MM.1S (cell line): ENCODE results near the gene MAP3K3.

Experiments
- DNase-seq: peaks from one replicate; pipeline ENCODE4 v3.0.0-alpha.2; 2015
- H2AFZ ChIP-seq: fragments of 300-600 bp; sonication (generic); 2 replicates; pipeline ENCODE4 v1.6.0; 2016; ENCODE audit warnings: antibody characterized with exemption, low read length
- H3F3A ChIP-seq: fragments of 300-600 bp; sonication (generic); 2 replicates; pipeline ENCODE4 v1.6.1; 2016; ENCODE audit warnings: mild to moderate bottlenecking, antibody characterized with exemption, low read length, moderate library complexity, mixed read lengths; ENCODE audit not compliant: insufficient read depth
- H3K27ac ChIP-seq: fragments of 300-600 bp; sonication (generic); 2 replicates; pipeline ENCODE4 v1.5.1; 2016; ENCODE audit warnings: mild to moderate bottlenecking, low read length
- H3K27me3 ChIP-seq: fragments of 300-600 bp; sonication (generic); replicated peaks from 2 replicates; pipeline ENCODE4 v1.6.0; 2016; ENCODE audit warnings: low read length; ENCODE audit not compliant: insufficient read depth
- H3K36me3 ChIP-seq: fragments of 300-600 bp; sonication (generic); replicated peaks from 2 replicates; pipeline ENCODE4 v1.6.1; 2016; ENCODE audit warnings: mild to moderate bottlenecking, low read length, mixed read lengths; ENCODE audit not compliant: insufficient read depth
- H3K4me1 ChIP-seq: fragments of 300-600 bp; sonication (generic); 2 replicates; pipeline ENCODE4 v1.6.1; 2016; ENCODE audit warnings: low read length, mixed read lengths
- H3K4me2 ChIP-seq: fragments of 300-600 bp; sonication (generic); 2 replicates; pipeline ENCODE4 v1.6.0; 2016; ENCODE audit warnings: low read depth, low read length
- H3K4me3 ChIP-seq: fragments of 300-600 bp; sonication (generic); 2 replicates; pipeline ENCODE4 v1.5.1; 2016; ENCODE audit warnings: low read length, mixed read lengths
- H3K79me2 ChIP-seq: fragments of 300-600 bp; sonication (generic); 2 replicates; pipeline ENCODE4 v1.6.1; 2016; ENCODE audit warnings: mixed run types, low read length, mixed read lengths
- H3K9ac ChIP-seq: fragments of 300-600 bp; sonication (generic); 2 replicates; pipeline ENCODE4 v1.6.1; 2016; ENCODE audit warnings: low read length, mixed read lengths
- H3K9me2 ChIP-seq: fragments of 300-600 bp; sonication (generic); replicated peaks from 2 replicates; pipeline ENCODE4 v1.6.1; 2016; ENCODE audit warnings: mild to moderate bottlenecking, low read length, mixed read lengths; ENCODE audit not compliant: insufficient read depth
- H3K9me3 ChIP-seq: fragments of 300-600 bp; sonication (generic); replicated peaks from 2 replicates; pipeline ENCODE4 v1.6.1; 2016; ENCODE audit warnings: mild to moderate bottlenecking, low read length, mixed read lengths; ENCODE audit not compliant: insufficient read depth
- H4K20me1 ChIP-seq: fragments of 300-600 bp; sonication (generic); 2 replicates; pipeline ENCODE4 v1.6.1; 2016; ENCODE audit warnings: mild to moderate bottlenecking, low read length, moderate library complexity, mixed read lengths; ENCODE audit not compliant: insufficient read depth
- EZH2 ChIP-seq: fragments of 300-600 bp; sonication (generic); optimal IDR thresholded peaks from 2 replicates; pipeline ENCODE3; 2017; ENCODE audit warnings: low read depth, mild to moderate bottlenecking, antibody characterized with exemption, low read length, mixed read lengths
- EZH2phosphoT487 ChIP-seq: fragments of 300-600 bp; sonication (generic); IDR thresholded peaks from 2 replicates; pipeline ENCODE4 v1.6.1; 2018; ENCODE audit warnings: antibody characterized with exemption, low read length
- TF ChIP-seq, protein P1 (sequence below): fragments of 300-600 bp; sonication (generic); IDR thresholded peaks from 2 replicates; pipeline ENCODE4 v1.5.1; 2016; ENCODE audit warnings: antibody characterized with exemption, low read length, mixed read lengths

Gene MAP3K3

DNA sequence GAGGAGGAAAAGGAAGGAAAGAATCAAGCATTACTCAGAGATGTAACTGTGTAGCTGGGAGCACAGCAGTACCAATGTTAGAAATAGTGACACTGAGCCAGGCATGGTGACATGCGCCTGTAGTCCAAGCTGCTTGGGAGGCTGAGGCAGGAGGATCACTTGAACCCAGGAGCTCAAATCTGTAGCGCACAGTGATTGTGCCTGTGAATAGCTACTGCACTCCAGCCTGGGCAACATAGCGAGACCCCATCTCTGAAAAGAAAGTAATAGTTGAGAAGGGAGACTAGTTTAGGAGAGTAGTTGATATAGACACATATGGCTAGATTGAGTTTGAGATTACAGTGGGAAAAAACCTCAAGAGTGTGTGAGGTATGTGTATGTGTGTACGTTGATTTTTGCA lies 17.8 kb downstream of the MAP3K3 start:
- Histone ChIP-seq H3K36me3 (no peaks in the 10 kb centered on the region; the same call in 1 of the 2 replicates), H3K9me2 (no peaks in the 10 kb centered on the region), H3K27ac (no peak overlapping the region), H3K27me3 (no peaks in the 10 kb centered on the region), H3K9ac (no peak overlapping the region), H3K9me3 (no peaks in the 10 kb centered on the region), H3F3A (no peaks in the 10 kb centered on the region; the same call in 1 of the 2 replicates), H3K79me2 (no peaks in the 10 kb centered on the region), H3K4me2 (no peak overlapping the region), H3K4me1 (no peaks in the 10 kb centered on the region), H2AFZ (no peak overlapping the region), H3K4me3 (no peak overlapping the region), H4K20me1 (no peaks in the 10 kb centered on the region)
- no peak for DNase-seq
- TF ChIP-seq, protein P1, sequence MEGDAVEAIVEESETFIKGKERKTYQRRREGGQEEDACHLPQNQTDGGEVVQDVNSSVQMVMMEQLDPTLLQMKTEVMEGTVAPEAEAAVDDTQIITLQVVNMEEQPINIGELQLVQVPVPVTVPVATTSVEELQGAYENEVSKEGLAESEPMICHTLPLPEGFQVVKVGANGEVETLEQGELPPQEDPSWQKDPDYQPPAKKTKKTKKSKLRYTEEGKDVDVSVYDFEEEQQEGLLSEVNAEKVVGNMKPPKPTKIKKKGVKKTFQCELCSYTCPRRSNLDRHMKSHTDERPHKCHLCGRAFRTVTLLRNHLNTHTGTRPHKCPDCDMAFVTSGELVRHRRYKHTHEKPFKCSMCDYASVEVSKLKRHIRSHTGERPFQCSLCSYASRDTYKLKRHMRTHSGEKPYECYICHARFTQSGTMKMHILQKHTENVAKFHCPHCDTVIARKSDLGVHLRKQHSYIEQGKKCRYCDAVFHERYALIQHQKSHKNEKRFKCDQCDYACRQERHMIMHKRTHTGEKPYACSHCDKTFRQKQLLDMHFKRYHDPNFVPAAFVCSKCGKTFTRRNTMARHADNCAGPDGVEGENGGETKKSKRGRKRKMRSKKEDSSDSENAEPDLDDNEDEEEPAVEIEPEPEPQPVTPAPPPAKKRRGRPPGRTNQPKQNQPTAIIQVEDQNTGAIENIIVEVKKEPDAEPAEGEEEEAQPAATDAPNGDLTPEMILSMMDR = no peak
- TF ChIP-seq EZH2phosphoT487 (no peak), EZH2 (no peak)

DNA sequence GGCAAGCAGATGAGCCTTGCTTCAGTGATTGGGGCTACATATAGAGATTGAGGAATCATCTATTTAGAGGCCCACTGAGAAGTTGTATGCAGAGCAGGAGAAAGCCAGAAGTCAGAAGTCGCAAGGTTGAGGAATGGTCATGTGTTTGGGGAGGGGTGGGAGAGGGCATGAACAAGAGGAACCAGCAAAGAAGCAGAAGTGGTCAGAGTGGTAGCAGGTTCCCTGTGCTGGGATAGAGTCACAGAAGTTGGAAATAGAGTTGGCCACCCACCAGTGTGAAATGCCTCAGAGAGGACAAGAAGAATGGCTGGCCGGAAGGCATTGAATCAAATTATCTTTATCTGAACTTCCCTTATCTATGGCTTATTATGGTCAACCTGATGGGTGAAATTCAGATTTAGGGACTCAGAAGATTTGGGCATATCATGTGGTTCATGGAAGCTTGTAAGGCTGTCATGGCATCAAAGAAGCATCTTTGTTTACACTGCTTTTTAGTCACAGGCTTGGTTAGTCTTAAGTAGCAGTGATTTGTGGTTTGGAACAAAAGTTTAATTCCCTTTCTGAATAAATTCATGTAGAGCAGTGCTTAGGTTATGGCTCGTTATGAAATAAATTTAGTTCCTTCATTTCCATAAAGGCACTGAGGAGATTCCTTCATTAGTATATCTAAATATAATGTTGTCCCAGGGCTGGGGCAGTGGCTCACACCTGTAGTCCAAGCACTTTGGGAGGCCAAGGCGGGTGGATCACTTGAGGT lies 19.7 kb downstream of the MAP3K3 start:
- no peak overlapping the region for H2AFZ ChIP-seq
- TF ChIP-seq EZH2 = no peak
- TF ChIP-seq, protein P1 = no peak
- no peak for TF ChIP-seq EZH2phosphoT487
- no peak overlapping the region for H3K9ac ChIP-seq
- no peak overlapping the region for H3K4me3 ChIP-seq
- H3K27ac ChIP-seq = no peak overlapping the region
- H4K20me1 ChIP-seq = no peaks in the 10 kb centered on the region
- peaks cover 14% of the 10 kb centered on the region for H3K4me1 ChIP-seq
- H3K27me3 ChIP-seq = no peaks in the 10 kb centered on the region
- no peaks in the 10 kb centered on the region for H3K9me2 ChIP-seq
- DNase-seq = no peak
- H3K79me2 ChIP-seq = no peaks in the 10 kb centered on the region
- H3K36me3 ChIP-seq = no peaks in the 10 kb centered on the region
- H3K4me2 ChIP-seq = no peak overlapping the region
- no peaks in the 10 kb centered on the region for H3K9me3 ChIP-seq
- peaks cover 3% of the 10 kb centered on the region for H3F3A ChIP-seq

DNA sequence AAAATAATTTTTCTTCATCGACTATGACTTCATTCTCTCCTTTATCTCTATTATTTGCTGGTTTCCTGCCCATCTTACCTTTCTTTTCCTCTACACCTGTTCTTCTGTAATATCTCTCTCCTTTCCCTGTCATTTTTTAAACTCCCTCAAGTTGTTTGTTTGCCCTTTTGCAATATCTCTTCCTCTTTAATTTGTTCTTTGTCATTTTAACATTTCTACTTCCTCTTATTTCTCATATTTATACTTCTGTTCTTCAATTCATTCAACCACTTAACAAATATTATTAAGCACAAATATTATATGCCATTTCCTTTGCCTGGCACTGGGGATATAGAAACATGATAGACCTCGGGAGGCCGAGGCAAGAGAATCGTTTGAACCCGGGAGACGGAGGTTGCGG lies 22.6 kb downstream of the MAP3K3 start:
- H3K27me3 ChIP-seq = no peaks in the 10 kb centered on the region
- H4K20me1 ChIP-seq = 0 out of 2 replicates have a peak, but pooled peaks cover 2% of the 10 kb centered on the region
- no peaks in the 10 kb centered on the region for H3K79me2 ChIP-seq
- H3K27ac ChIP-seq = no peak overlapping the region
- H3K4me1 ChIP-seq = peaks cover 22% of the 10 kb centered on the region
- no peaks in the 10 kb centered on the region for H3K9me2 ChIP-seq
- no peak overlapping the region for H3K9ac ChIP-seq
- no peak overlapping the region for H2AFZ ChIP-seq
- no peaks in the 10 kb centered on the region for H3K9me3 ChIP-seq
- TF ChIP-seq EZH2 (no peak), EZH2phosphoT487 (no peak)
- TF ChIP-seq, protein P1 = no peak
- no peak overlapping the region for H3K4me3 ChIP-seq
- peaks cover 3% of the 10 kb centered on the region; the same call in 1 of the 2 replicates for H3F3A ChIP-seq
- no peak overlapping the region for H3K4me2 ChIP-seq
- DNase-seq = no peak
- H3K36me3 ChIP-seq = no peaks in the 10 kb centered on the region
